ENCODE results near the gene PTPRN2.

The PTPRN2 gene

DNA sequence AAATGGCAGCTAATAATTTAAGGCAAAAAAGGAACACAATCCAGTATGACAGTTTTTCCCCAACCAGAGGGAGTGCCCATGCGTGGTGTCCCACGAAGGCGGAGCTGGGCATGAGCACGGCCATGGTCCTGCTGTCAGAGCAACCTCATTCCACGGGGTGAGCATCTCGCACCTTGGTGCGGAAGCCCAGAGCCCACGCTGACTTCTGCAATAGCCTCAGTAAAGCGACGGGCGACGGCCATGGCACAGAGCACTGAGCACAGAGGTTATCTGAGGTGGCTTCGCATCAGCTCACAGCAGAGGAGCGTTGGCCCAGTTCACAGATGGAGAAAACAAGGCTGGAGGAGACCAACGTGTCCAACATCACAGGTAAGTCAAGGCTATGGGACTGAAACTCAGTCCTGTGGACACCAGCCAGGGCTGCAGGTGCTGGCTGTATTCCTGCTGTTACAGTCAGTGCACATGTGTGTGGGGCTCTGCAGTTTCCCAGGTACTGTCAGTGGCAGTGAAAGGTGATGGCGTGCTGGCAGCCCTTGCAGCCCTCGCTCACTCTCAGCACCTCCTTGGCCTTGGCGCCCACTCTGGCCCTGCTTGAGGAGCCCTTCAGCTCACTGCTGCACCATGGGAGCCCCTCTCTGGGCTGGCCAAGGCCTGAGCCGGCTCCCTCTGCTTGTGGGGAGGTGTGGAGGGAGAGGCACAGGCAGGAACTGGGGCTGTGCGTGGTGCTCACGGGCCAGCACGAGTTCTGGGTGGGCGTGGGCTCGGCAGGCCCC, 525.6 kb downstream of the PTPRN2 start:
- DNase-seq (ENCODE audit: low read depth) = no peak
- TF ChIP-seq, protein P1, sequence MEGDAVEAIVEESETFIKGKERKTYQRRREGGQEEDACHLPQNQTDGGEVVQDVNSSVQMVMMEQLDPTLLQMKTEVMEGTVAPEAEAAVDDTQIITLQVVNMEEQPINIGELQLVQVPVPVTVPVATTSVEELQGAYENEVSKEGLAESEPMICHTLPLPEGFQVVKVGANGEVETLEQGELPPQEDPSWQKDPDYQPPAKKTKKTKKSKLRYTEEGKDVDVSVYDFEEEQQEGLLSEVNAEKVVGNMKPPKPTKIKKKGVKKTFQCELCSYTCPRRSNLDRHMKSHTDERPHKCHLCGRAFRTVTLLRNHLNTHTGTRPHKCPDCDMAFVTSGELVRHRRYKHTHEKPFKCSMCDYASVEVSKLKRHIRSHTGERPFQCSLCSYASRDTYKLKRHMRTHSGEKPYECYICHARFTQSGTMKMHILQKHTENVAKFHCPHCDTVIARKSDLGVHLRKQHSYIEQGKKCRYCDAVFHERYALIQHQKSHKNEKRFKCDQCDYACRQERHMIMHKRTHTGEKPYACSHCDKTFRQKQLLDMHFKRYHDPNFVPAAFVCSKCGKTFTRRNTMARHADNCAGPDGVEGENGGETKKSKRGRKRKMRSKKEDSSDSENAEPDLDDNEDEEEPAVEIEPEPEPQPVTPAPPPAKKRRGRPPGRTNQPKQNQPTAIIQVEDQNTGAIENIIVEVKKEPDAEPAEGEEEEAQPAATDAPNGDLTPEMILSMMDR (IDR thresholded peaks at IDR 0.05; ENCODE audit: low read depth, low read length, missing control alignments) = no peak
- no peak overlapping the region for H3K4me3 ChIP-seq (ENCODE audit: low read depth, low read length)

DNA sequence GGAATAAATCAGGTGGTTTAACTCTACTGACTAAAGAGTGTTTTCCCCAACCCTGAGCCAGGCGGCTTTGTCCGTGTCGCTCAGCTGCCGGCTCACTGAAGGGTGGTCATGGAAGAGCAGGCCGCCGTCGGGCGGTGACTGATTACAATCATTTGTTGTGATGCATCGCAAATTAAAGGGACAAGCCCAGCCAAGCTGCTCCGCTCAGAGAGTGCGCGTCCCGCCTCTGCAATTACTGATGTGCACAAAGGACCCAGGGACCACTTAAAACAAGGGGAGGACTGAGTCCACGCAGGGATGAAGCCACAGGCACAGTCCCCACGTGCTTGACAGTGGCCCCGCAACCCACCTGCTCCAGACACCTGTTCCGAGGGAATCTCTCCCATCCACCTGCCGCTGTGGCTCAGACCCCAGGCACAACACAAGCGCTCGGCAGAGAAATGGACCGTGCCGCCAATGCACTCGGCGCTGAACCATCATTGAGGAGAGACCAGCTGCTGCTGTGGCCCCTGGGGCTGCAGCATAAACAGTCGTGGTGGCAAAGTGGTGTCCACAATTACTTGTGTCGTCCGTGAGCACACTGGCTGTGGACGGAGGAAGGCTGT, 526.5 kb downstream of the PTPRN2 start:
- TF ChIP-seq, protein P1 (IDR thresholded peaks at IDR 0.05; ENCODE audit: low read depth, low read length, missing control alignments) = no peak
- DNase-seq (ENCODE audit: low read depth) = no peak
- no peak overlapping the region for H3K4me3 ChIP-seq (ENCODE audit: low read depth, low read length)

DNA sequence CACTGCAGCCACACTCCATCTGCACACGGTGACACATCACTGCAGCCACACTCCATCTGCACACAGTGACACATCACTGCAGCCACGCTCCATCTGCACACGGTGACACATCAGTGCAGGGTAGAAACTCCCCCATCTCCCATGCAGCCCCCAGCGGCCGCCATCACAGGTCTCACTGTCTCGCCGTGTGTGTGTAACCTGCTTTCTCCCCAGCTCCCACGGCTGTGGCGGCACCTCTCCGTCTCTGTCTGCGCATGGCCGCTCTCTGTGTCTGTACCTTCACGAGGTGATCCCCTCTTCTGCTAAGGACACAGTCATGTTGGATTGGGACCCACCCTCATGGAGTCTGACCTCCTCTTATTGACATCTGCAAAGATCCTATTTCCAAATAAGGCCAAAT, 527.4 kb downstream of the PTPRN2 start:
- TF ChIP-seq, protein P1 (IDR thresholded peaks at IDR 0.05; ENCODE audit: low read depth, low read length, missing control alignments) = no peak
- no peak overlapping the region for H3K4me3 ChIP-seq (ENCODE audit: low read depth, low read length)
- no peak for DNase-seq (ENCODE audit: low read depth)

DNA sequence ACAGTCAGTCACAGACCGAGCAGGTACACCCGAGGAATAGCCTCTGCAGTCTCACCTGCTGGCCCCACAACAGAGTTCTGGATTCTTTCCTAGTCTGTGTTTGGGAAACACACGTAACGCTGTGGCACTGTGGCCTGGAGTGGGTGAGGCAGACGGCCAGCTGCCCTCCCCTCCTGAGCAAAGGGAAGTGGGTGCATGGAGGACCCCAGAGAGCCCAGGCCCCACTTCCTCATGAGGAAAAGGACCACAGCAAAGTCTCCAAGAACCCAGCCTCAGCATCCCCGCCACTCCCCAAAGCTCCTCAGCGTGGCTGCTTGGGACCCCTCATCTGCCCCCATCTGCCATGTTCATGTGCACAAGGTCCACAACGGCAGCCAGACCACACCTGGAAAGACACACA, 530.2 kb downstream of the PTPRN2 start:
- DNase-seq (ENCODE audit: low read depth) = no peak
- TF ChIP-seq, protein P1 (IDR thresholded peaks at IDR 0.05; ENCODE audit: low read depth, low read length, missing control alignments) = no peak
- H3K4me3 ChIP-seq (ENCODE audit: low read depth, low read length) = no peak overlapping the region

DNA sequence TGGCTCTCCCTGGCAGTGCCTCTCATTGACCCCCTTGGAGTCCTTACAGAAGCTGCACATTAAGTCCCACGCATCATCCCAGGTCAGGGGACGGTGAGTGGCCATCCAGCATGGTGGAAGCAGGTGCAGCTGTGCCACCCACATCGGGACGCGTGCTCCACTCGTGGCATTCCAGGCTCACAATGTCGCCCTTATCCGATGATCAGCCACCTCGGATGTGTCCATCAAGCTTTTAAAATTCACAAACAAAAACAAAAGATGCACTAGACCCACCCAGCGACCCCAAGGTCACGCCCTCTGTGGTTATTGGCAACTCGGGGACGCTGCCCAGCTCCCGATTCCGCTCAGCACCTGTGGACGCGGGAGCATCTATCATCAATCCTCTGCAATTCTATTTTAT, 530.9 kb downstream of the PTPRN2 start:
- H3K4me3 ChIP-seq (ENCODE audit: low read depth, low read length) = no peak overlapping the region
- DNase-seq (ENCODE audit: low read depth) = no peak
- TF ChIP-seq, protein P1 (IDR thresholded peaks at IDR 0.05; ENCODE audit: low read depth, low read length, missing control alignments) = no peak

DNA sequence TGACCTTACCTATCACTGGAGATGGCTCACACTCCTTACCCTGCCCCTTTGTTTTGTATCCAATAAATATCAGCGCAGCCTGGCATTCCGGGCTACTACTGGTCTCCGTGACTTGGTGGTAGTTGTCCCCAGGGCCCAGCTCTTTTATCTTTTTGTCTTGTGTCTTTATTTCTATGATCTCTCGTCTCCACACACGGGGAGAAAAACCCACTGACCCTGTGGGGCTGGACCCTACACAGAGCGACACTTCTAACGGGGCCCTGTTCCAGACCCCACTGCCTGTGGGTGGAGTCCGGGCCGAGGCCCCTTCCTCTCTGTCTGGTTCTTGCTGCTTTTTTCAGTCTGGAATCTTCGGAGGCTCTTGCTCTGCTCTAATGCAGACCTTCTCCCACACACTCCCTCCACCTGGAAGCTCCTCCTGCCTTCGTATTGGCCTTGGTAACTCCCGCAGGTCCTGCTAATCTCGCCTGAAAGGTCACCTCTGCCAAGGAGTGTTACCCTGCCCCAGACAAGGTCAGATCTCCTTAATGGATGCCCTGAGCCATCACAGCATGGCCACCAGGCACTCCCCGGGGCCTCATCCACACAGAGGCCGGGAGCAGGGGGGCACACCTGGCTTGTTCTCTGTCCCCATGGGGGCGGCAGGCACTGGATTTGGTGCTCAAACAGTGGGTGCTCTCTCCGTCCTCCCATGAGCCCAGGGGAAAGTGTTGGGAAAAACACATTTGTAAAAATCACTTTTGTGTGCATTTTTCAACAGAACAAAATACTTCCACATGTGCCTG, 531.7 kb downstream of the PTPRN2 start:
- TF ChIP-seq, protein P1 (IDR thresholded peaks at IDR 0.05; ENCODE audit: low read depth, low read length, missing control alignments) = no peak
- DNase-seq (ENCODE audit: low read depth) = no peak

More for the DNA sequence above, 531.7 kb downstream of the PTPRN2 start:
- H3K4me3 ChIP-seq (ENCODE audit: low read depth, low read length) = no peak overlapping the region
